ENCODE data around the gene PXYLP1.
A peak's percentile ranks its signal among the peaks of the same experiment; 100 is the strongest.

PXYLP1 gene

DNA sequence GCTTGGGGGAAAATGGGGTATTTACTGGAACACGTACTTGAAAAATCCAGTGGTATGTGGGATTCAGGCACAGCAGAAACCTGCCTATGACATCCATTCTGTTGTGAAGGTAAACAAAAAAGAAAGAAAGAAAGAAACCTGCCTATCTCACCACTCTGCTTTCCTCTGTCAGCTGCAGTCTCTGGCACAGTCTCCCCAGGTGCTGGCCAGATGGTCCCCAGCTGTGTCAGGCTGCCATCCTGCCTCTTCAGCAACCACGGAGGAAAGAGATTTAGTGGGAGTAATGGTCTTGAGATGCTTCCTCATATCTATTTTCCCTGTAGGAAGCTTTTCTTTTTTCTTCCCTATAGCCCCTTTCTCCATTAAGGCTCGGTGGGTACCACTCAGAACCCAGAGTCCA, 2.5 kb upstream of the PXYLP1 start:
- DNase-seq, result peak; percentile 7

DNA sequence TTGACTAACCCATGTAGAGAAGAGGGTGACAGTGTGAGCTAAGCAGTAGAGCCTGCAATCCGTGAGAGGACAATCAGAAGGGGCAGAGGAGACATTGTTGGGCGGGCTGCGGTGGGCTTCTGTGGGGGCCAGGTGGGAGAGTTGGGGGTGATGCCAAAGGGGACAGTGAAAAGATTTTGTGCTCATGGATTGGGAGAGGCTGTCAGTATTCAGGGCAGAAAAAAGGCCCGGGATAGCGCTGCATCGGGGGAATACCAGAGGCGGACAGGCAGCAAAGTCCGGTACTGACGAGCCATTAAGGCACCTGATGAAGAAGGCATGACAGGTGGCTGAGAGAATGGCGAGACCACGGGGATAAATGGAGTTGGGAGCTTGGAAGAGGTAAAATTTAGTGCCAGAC, 1.3 kb upstream of the PXYLP1 start:
- no peak for DNase-seq

DNA sequence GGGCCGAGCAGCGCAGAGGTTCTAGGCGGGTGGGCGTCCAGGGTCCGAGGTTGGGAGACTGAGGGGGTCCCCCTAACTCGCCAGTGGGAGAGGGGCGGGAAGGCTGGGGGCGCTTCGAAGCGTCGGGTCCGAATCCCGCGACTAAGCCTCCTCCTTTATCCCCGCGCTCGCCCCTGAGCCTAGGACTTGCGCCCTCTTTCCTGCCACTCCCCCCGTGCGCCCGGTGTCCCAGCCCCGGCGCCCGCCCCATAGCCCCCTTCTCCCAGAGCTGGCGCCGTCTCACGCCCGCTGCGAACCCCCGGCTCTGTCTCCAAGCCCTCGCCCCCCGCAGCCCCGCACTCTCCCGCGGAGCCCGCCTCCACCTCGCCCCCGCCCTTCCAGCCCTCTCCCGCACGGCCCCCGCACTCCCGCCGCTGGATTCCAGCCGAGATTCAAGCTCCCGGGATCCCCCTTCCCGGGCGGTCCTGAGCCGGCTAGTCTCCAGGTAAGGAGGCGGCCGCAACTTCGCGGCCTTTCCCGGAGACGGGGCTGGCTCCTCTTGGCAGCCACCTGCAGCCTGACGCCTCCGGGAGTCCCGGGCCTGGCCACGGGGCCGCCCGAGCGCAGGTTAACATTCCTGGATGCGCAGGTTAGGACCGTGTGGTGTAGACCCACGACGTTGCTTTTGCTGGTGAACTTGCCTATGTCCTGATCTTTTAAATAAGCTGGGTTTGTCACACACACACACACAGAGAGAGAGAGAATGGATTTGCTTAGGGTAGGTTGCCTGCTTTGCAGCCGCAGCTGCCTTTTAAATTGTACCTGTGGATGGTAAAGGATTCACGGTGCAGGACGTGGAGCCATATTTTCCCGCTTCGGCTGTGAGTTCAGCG, 563 bp downstream of the PXYLP1 start:
- DNase-seq, result no peak

DNA sequence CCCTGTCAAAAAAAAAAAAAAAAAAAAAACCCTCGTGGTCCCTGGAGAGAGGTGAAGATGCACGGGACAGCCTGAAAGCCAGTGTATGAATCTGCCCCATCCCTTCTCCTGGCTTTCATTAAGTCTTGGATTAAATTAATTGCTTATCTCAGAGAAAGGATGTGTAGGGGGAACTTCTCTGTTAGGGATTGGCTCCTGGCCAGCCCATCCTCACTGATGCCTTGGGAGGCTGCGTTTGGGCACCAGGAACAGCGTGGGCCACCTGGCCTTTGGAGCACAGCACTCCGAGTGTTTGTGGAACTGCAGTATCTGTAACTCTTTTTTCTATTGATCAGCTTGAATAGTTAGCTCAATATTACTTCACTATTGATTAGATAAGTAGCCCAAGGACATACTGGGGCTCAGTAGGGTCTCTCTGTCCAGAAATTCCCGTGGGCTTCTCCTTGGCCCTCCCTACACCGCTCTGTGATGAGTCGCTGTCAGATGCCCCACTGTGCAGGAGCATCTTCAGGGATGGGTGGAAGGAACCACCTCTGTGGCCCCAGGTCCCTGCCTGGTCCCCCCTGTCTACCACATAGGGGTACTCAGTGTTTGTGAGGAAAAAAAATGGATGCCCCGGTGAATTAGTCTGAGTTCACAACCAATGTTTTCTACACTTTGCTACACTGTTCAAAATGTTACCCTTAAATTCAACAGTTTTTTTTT, 2.0 kb downstream of the PXYLP1 start:
- DNase-seq, result no peak

DNA sequence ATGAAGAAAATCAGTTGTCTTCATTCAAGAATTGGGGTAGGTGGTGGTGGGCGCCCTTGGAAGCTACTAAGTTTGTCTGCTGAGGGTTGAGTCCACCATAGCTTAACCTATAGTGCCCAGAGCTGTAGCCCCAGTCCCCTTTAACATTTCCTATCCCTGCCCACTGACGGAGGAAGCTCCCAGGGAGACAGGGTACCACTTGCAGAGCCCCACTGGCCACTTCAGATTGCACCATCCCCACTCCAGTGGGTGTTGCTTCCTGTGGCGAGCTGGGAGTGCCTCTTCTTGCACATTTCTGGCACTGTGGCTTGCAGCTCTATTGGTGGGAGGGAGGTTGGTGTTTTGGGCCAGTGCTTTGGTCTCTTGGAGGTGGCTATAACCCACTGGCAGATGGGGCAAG, 2.7 kb downstream of the PXYLP1 start:
- no peak for DNase-seq

DNA sequence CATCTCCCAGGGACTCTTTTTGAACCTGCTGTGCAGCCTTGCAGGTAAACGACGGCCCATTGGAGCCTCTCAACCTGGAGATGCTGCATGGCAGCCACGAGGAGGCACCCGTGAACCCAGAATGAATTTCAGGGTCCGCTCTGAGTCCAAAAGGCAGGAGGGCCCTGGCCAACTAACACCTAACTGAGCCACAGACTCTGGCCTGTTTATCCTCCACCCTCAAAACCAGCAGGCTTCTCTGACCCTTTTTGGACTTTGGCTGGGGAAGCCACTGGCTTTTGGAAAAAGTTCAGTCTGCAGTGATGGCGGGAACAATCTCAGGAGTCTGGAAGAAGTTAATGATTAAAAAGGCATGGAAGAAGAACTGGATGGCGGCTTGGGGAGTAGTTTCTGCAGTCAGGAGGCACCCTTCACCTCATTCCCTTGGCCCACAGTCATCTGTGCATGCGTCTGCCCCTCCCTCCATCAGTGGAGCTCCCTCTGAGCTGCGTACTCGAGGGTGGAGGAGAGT, 4.1 kb downstream of the PXYLP1 start:
- no peak for DNase-seq

DNA sequence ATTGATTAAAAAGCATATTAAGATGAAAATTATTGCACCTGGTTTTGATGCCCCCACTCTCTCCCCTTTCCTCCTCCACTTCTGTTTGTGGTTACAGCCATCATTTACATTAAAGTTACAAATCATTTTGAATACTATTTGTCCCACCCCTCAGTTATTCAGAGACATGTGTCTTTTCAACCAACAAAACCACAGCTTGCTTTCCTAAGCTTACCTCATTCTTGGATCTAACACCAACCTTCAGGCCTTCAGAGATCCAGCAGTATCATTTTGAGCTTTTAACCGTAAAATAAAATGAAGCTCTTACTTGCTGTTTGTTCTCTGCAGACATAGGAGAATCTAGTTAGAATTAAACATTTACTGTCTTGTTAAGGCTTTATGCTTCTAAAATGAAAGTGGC, 4.7 kb downstream of the PXYLP1 start:
- no peak for DNase-seq

DNA sequence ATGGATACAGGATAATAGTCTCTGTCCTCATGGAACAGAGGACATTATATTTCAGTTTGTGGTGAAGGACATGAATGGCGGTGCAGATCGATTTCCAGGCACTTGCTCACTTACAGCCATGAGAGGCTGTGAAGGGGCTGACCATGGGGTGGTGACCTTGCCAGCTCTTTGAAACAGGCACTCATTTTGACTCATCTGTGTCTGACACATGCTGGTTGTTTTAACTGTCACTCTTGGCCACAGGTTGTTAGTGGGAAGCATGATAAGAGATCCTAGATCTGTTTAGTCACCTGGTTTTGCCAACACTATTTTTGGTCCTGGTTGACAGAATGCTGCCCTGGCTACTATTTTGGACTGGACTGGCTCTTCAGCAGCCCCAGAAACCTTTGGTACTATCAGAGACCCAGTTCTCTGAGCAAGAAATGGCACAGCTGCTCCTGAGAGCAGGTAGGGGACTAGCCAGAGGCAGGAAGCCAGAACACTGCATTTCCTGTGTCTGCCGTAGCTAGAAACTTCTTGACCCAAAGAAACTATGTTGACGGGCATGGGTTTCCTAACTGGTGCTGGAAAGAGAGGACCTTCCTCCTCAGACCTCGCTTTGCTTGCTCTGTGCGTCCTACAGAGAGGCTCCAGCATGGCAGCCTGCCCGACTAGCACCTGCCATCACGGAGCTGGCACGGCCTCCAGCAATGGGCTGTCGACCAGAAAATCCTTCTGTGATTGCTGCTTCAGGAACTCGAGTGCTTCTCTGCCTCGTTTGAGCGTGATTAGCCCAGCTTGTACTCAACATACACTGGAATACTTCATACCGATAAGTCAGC, 6.3 kb downstream of the PXYLP1 start:
- DNase-seq, result peak; percentile 54

DNA sequence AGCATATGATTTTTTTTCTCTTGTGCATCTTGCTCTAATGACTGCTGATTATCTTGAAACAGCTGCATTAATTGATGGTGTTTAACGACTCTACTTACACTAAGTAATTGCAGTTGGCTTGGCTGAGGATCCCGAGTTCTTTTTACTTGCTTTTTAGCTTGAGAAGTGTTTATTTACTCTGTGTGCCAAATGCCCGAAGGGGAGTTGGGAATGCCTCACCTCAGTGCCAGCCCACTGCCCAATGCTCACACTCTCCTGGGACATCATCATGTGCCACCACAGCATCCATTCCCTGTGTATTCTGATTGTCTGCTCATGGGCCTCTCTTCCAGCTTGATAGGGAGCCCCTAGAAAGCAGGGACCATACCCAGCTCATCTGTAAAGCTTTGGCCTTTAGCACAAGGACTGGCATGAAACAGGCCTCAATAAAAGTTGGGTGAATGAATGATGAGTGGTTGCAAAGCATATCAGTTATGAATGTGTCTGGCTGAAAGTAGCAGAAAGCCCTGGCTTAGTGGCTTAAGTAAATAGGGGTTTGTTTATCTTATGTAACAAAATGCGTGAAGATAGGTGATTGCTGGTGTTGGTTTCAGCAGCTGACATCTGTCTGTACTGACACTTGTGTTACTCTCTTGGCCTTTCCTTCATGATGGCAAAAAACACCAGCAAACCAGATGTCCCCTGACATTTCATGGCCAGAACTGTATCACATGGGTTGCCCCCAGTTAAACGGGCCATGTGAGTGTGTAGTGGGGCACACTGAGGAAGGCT, 8.1 kb downstream of the PXYLP1 start:
- DNase-seq, result peak; percentile 40

DNA sequence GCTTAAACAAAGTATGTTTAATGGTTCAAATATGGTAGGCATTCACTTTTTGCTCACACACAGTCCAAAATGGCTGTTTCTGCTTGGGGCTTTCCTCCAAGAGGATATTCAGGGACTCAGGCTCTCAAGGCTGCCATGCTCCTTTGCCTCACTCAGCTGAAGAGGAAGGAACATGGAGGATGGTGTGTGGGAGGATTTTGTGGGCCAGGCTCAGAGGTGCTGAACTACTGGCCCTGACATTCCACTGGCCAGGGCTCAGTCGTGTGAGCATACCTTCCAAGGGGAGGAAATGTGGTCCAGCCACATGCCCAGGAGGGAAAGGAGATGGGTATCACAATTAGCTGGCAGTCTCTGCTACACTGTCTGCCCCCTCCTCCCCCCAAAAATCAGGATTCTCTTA, 8.7 kb downstream of the PXYLP1 start:
- no peak for DNase-seq

DNA sequence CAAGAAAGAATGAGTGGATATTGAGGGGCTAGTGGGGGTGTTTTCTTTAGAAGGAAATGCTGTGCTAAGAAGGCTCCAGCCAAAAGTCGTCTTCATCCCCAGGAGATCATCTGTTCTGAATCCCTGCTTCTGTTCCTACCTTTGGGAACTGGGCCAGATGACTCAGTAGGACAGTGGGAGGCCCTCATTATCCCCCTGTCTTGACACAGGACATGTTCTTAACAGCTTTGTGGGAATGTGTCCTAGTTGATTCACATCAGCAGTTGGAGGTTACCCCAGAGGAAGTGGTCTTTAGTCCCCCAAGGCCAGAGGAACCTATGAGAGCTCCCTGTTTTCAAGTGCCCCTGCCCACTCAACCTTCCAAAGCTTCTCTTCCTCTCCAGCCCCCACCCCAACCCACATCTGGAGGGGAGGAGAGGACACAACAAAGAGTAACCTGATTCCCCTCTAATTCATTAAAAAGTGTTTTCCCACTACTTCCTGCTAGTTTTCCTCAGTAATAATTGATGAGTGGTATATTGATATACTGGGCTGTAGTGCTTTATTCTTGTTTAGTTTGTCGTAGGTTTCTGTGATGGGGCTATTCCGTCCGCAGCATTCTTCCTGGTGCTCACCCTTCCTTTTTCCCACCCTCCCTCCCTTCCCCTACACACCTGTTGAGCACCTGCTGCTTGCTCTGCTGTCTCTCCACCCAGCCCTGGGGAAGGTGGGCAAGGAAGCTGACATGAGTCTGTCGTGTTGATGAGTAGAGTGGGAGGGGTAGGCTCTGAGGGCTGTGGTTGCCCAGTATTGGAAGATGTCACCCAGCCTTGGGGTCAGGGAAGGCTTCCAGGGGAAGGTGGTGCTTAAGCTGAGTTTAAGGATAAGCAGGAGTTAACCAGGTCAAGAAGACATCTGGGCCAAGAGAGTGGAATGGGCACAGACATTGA, 9.3 kb downstream of the PXYLP1 start:
- DNase-seq, result no peak

DNA sequence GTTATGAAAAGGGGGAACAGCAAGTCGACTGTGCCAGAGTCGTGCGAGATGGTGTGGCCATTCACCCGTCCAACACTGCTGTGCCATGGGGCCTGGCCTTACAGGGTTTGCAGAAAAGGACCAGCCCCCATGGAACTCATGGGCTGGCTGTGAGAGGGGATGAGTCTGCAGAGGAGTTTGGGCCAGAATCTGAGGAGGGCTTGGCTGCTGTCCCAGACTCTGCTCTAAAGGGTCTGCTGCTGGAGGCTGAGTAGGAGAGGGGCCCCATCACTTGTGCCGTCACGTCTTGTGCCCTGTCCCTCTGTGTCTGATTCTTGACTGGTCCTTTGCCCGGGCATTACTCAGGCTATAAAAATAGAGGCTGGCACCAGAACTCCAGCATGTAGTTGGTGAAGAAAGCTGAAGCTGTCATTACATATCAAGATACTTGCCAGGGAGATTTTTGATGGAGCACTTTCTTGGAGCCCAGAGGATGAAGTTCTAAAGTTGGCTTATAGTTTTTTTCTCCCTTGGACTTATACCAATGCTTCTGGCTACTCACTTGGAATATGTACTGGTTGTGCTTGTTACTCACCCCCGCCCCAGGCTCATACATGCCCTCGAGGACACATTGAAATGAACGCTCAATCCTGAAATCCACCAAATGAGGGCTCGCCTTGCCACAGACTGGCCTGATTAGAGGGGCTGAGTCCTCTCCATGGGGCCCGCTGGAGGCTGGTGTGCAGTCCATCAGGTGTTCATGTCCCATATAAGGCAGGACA, 10.2 kb downstream of the PXYLP1 start:
- no peak for DNase-seq

DNA sequence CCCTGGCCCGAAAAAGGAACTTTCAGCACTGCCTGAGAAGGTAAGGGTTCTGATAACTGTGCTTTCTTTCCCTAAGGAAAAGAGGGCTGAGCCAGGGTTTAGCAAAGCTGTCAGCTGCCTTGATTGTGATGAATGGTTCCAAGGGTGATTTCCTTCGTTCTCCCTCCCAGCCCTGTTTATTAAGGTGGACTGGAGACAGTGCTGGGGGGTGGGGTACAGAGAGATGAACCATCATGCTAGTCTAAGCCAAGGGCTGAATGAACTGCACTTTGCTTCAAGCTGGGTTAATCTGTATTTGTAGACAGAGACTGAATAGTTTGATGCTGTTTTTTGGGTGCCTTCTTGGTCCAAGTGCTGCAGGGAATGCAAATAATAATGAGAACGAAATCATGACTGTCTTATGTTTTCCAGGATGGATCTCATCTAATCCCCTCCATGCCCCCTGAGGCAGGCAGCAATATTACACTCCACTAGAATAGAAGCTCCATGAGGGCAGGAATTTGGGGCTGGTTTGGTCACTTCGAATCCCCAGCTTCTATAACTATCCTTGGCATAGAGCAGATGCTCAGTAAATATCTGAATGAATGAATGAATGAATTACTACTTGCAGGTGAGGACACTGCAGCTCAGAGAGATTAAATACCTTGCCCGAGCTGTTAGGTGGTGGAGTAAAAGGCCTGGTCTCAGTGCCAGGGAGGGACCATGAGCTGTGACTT, 10.9 kb downstream of the PXYLP1 start:
- DNase-seq, result no peak

DNA sequence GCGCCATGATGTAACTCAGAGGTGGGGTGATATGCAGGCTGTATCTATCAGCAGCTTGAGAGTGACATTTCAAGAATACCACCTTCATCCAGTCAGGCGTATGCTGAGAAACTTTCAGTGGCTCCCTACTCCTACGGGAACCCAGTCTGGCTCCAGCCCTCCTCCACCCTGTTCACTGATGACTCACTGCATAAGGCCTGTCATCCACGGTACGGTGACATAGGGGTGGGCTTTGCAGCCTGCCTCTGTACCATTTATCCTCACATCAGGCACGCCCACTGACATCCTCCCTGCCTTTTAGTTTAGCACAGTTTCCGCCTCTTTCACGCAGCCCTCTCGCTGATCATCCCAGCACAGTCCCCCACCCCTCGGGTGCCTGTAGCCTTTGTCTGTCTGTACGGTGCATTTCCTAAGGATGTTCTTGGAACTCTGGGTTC, 11.7 kb downstream of the PXYLP1 start:
- no peak for DNase-seq

DNA sequence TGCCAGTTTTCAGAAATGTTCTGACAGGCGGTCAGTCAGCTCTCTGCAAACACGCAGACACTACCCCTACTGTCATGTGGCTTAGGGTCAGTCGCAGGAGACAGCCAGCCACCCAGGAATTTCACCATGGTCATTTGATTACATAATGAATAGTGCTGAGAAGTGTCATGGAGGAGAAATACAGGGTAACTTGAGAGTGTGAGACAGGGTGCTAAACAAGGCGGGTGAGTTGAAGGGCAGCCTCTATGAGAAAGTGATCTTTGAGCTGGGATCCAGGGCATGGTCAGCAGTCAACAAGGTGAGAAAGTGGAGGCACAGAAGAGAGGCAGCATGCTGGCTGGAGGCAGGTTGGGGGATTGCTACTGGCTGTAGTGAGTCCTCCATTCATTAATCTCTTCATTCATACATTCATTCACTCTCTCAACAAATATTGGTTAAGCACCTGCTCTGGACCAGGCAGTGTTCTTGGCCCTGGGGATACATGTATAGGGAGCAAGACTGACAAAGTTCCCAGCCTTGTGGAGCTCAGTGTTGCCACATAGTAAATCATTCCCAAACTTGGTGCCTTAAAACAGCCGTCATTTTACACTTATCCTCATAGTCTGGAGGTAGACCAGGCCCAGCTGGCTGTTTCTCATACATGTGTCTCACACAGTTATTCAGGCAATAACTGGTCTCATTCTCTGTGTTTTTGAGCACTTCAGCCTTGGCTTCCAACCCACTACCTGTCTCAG, 14.8 kb downstream of the PXYLP1 start:
- DNase-seq, result no peak

DNA sequence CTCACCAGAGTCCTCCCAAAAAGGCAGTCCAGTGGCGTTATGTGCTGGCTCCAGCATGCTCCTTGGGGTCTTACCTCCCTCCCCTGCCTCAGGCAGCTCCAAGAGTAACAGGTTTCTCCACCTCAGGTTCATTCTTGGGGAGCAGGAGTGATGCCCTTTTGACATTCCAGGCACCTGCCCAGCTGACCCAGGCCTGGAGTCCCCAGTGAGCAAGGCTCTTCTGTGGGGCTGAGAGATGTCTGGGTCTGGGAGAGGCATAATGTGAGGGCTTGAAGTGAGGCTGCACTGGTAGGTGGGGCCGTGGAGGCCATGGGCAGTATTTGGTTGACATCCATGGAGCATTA, 15.3 kb downstream of the PXYLP1 start:
- DNase-seq, result no peak

DNA sequence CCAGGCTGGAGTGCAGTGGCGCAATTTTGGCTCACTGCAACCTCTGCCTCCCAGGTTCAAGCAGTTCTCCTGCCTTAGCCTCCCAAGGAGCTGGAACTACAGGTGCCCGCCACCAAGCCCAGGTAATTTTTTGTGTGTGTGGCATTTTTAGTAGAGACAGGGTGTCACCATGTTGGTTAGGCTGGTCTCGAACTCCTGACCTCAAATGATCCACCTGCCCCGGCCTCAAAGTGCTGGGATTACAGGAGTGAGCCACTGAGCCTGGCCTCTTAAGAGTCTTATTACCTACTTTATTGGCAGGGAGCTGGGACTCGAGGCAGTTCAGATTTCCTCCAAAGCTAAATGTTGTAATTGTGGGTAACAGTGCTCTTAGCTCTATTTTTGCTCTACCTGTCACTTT, 16.4 kb downstream of the PXYLP1 start:
- DNase-seq, result no peak

DNA sequence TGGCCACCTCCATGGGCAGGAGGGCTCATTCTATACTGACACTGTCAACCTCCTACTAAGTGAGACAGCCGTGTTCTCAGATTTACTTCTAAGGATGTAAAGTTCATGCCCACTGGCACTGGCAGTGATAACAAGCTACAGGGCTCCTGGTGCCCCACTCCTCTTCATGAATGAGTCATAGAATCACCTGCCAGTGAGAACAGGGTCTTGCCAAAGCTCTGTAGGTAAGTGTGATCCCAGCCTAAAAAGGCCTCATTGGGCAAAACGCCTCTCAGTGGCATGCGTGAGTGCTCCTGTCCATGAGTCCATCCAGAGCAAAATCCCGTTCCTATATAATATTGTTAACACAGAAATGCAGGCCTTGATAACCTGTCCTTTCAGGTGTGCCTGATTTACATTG, 17.4 kb downstream of the PXYLP1 start:
- no peak for DNase-seq

DNA sequence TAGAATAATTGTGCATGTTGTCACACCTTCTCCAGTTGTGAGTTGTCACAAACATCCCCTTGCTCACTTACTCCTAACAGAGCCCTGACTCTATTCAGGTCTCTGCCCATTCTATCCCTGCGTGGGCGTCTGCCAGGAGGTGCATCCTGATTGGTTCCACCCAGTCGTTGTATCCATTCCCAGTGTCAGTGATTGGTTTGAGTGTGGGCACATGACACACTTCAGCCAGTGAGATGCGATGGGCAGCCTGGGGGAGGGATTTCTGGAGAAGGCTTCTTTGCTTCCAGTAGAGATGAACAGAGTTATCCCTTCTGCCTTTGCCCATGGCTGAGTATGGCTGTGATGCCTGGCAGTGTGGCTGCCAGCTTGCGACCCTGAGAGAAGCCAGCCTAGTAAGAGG, 18.7 kb downstream of the PXYLP1 start:
- DNase-seq, result no peak
